GM19467 (cell line): ENCODE results near the gene BLOC1S5.

Source experiments
- ATAC-seq: cut with Tn5 transposase; IDR thresholded peaks from one replicate; pipeline ENCODE4 v1.9.1; 2021; ENCODE audit warnings: mild to moderate bottlenecking, moderate library complexity; ENCODE audit not compliant: unreplicated experiment

BLOC1S5 gene

DNA sequence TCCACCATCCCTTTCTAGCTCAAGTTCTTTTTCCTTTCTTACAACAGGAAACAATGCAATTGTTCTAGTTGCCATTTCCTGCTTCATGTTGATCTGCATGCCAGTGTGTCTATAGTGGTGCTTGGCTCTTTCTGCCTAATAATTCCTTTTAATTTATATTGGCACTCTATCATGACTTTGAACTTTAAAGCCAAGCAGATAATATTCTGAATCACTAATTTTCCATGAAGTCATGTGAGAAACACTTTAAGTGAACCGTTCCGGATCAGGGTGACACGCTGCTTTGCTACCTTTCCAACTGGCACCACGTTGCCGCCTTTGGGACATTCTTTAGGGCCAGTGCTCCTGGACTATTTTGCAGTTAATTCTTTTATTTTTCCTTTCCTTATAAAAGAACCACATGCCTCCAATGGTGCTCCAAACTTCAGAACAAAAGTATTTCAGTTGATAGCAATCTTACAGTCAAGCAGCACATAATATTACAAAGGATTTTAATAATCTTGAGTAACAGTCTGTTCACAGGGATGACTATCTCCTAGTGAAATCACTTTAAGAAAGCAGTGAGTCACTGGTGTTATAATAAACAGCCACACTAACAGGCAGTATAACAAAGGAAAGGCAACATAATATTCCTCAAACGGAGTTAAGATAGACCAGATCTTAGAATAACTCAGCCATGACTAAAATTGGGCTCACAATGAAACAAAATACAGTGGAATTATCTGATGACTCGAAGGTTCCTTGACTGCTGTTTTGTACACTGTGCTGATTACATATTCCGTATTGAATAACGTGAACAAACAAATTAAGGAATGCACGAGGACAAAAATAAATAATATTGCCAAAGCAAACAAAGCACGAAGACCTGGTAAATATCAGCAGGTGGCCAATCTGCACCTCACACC, 19.0 kb upstream of the BLOC1S5 start:
- no peak for ATAC-seq

- no peak for ATAC-seq
Measured at GRCh38 chr6:8082572-8082953, 18.4 kb upstream of the BLOC1S5 start.

DNA sequence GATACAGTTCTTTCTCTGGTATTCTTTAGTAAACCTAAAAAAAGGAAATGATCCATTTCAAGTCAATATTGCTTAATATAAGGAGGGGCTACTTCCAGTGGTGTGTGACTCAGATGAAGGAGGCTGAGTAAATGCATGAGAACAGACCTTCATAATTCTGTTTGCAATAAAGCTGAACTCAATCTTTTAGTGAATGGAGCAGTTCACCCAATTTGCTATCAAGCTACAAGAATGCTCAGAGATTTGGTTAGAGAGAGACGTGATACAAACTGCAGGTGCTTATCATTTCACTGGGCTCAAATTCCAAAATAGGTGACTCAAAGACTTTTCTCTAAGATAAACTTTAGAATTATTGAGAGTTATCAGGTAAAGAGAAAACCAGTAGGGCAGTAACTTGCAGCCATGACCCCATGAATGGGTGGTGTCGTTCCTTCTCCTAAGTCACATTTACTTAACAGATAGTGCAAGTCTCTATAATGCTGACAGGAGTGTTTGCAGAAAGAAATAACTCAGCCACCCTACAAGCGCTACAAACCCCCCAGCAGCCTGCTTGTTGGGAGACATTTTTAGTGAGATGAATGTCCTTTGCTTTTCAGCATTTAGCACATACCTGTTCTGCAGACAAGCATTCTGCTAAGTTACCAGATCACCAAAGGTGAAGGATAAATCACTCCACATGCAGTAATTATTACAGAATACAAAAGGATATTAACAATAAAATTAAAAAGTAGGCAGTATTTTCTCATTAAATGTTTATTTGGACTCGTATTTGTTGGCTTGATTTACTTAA, 16.4 kb upstream of the BLOC1S5 start:
- ATAC-seq = no peak

DNA sequence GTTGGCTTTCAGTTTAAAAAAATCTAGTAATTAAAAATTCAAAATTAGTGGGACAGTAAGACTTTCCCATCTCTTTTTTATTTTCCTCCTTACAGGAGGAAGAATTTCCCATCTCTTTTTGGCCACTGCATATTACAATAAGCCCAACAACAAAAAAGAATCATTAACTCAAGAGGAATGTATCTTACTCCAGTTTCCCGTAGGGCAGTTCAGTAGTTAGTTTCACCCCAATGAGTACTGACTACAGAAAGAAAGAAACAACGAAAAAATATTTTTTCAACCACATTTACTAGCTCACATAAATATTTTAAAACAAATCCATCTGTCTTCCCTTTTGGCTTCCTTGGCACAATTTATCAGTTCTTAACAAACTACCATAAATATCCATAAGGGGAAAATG, 14.9 kb upstream of the BLOC1S5 start:
- ATAC-seq = no peak

- ATAC-seq = no peak
Measured at GRCh38 chr6:8077991-8078390, 13.8 kb upstream of the BLOC1S5 start.

- no peak for ATAC-seq
Measured at GRCh38 chr6:8075704-8076103, 11.5 kb upstream of the BLOC1S5 start.

DNA sequence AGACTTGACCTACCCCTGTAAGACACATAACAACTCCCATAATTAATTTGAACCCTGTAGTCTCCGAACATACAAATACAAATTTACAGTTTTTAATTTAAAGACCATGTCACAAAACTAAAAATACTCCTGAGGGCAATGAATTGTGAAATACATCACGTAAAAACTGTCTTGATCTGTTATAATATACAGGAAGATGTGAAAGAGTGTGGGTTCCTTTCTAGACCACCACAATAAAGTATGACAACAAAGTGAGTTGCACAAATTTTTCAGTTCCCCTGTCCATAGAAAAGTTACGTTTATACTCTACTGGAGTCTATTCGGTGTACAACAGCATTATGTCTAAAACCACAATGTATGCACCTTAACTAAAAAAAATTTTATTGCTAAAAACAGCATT, 11.0 kb upstream of the BLOC1S5 start:
- no peak for ATAC-seq

- no peak for ATAC-seq
Measured at GRCh38 chr6:8074213-8074612, 10.0 kb upstream of the BLOC1S5 start.

GRCh38 chr6:8073758-8074157, 9.6 kb upstream of the BLOC1S5 start:
- ATAC-seq = no peak

DNA sequence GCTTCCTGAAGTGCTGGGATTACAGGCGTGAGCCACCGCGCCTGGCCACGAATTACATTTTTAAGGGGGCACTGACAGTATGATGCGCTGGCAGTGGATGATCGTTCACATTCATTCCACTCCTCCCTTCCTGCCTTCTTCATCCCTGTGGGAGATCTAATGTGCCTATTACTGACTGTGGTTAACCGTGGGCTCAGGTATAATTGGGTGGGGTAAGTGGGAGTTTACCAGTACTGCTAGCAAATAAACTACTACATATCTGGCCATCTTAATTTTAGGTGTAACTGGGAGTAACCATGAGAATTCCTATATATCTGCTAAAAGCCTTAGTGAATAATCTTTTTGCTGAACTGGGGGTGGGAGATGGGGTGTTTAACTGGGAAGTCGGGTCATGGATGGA, 6.5 kb upstream of the BLOC1S5 start:
- ATAC-seq = no peak

DNA sequence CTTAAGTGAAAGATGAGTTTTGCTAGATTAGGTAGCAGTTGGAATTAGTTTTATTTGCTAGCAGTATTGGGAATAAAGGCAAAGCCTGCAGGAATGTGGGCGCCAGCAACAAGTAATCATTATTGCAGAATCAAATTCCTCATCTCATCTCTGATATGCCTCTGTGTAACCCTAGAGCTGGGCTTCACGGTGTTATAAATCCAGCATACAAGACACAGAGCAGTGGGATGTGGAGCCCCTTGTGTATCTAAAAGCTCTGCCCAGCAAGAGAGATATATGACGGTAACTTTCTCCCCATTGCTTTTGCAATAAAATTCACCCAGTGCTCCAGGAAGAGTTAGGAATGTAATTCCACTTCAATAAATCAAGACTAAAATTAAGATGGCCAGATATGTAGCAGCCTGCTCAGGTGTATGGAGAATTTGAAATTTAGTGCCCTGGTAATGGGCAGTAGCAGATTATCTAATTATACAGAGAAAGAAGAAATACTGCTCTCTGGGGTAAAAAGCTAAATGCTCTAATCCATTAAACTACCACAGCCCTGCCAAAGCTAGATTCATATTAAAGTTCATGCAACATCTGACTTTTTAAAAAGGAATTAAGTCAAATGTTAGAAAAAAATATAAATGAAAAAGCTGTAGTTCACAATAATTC, 5.6 kb upstream of the BLOC1S5 start:
- ATAC-seq = no peak

GRCh38 chr6:8069151-8069550, 5.0 kb upstream of the BLOC1S5 start:
- ATAC-seq = no peak

DNA sequence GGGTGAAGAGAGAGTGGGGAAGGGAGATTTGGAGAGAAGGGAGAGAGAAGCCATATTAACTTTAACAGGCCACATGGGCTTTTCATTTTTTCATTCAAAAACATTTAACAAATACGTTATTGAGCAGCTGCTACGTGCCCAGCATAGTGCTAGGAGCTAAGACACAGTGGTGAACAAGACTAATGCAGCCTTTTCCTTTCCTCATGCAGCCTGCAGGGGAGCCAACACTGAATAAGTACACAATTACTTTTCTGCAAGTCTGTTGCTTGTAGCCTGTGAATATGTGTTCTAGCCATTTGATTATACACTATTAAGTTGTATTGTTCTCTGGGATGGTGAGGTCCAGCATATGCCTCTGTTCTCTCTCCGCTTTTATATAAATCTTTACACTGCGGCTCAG, 1.9 kb upstream of the BLOC1S5 start:
- ATAC-seq = no peak

DNA sequence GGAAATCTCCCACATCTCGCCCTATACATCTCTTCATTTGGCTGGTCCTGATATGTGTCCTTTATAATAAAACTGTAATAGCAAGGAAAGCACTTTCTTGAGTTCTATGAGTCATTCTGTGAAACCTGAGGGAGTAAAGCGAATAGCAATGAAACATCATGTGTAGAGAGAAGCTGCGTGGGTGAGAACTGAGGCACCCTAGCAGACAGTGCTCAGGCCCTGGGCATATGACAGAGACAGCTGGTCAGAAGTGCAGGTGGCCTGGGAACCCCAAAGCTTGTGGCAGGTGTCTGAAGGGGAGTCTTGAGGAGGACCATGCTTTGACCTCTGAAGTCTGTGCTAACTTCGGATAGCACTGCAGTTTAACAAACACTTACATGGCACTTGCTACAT, 1.3 kb upstream of the BLOC1S5 start:
- ATAC-seq = no peak

DNA sequence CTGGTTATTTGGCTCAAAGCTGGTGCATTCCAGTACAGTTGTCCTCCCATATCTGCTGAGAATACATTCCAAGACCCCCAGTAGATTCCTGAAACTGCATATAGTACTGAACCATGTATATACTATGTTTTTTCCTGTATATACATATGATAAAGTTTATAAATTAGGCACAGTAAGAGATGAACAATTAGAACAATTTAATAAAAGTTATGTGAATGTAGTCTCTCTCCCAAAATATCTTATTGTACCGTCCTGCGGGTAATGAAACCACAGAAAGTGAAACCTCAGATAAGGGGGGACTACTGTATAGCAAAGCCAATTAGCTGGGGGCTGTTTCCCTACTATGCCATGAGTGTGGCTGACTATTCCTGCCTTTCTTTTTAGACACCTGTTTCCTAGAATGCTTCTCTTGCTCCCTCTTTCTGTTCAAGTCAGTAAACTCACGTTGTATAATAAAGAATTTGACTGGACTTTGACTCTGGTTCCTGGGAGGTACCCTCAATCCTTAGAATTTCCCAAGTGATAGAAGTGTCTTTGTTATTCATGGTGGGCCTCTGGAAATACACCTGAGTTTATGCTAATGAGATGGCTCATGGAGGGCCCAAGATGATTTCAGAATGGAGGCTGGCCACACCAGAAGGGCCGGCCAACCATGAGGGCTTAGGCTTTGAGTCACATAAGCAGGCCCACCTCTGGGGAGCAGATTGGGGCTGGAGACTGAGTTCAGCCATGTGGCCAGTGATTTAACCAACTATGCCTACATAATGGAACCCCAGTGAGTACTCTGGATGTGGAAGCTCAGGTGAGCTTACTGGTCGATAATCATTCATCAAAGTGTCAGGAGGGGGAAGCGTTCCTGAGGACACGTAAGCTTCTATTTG, 689 bp upstream of the BLOC1S5 start:
- ATAC-seq = no peak

- no peak for ATAC-seq
Measured at GRCh38 chr6:8061736-8062135, 2.5 kb downstream of the BLOC1S5 start.

DNA sequence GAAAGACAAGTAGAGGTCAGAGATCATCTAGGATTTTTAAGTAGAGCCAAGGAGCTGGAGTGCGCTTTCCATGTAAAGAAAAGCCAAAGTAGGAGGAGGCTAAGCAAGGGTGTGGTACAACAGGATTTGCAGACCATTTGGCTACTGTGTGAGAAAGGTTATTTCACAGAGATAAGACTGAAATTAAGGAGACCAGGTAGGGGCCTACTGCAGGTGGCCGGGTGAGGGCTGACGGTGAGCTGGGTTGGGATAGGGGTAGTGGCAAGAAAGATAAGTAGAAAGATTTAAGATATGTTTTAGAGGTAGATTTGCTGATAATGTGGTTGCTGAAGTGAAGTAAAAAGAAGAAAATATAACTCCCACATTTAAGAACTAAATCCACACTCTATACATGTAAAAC, 3.8 kb downstream of the BLOC1S5 start:
- no peak for ATAC-seq

DNA sequence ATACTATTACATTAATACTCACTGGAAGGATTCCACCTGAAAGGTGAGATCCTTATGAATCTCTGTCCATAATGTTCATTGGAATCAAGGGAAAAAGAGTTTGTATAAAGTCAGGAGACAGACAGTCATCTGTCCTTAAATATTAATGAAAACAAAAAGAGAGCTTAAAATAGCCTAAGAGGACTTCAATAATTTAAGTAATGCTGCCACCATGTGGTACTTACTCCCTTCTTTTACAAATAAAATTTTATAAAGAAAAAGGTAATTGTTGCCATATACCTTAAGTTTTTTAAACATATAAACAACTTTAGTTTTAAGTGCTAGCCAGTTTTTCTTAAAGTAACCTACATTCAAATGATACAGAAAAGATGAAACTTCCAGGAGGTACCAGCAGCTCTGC, 5.1 kb downstream of the BLOC1S5 start:
- no peak for ATAC-seq

DNA sequence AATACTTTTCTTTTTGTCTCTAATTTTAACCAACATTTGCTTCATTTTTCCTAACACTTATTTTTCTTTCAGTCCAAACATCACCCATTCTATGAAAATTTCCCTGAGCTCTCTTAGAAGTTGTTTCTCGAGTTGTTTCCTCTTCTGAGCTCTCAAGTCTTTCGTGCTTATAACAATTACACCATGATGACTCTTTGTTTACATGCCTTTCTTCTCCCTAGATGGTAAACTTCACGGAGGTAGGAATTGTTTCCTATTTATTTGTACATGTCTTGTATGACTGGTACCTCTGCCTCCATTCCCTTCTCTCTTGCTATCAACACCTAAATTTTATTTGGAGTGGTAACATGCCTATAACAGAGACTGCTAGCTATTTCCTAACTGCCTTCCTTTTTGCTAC, 6.4 kb downstream of the BLOC1S5 start:
- ATAC-seq = no peak

DNA sequence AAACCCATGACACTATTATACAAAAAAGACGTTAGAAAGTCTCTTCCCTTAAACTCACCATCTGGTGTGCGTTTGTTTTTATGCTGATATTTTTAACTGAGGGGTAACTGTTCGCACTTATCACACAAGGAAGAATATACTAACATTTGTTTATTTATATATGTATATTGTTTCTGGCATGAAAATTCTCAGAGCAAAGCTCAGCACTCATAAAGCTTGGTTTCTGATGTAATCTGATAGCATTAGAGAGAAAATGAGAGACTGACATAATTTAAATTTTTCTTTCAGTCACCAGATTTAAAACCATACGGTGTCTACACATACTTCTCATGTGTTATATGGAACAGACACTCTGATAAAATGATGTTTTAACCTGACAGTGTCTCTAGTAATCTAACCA, 6.9 kb downstream of the BLOC1S5 start:
- no peak for ATAC-seq

GRCh38 chr6:8054276-8054675, 9.9 kb downstream of the BLOC1S5 start:
- ATAC-seq = no peak
